Measurements from ENCODE around the gene SMIM17.
A peak's percentile ranks its signal among the peaks of the same experiment; 100 is the strongest.
"Not testable (repeated sequence)": the region's sequence is repeated elsewhere in the genome, so short reads cannot be mapped to it uniquely, and the experiment has no call there.

Gene SMIM17

GRCh38 chr19:56661248-56661647 is 18.3 kb downstream of the SMIM17 start:
- no peak for DNase-seq

DNA sequence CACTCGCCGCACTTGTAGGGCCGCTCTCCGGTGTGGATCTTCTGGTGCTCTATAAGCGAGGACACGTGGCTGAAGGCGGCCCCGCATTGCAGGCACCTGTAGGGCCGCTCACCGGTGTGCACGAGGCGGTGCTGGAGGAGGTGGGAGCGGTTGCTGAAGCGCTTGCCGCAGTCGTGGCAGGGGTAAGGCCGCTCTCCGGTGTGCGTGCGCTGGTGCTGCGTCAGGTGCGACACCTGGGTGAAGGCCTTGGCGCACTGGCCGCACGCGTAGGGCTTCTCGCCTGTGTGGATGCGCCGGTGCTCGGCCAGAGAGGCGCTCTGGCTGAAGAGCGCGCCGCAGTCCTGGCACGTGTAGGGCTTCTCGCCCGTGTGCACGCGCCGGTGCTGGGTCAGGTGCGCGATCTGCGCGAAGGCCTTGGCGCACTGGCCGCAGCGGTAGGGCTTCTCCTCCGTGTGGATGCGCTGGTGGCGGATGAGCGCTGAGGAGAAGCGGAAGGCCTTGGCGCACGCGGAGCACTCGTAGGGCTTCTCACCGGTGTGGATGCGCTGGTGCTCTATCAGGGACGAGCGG is 21.1 kb downstream of the SMIM17 start:
- no peak for DNase-seq

GRCh38 chr19:56664511-56664910 is 21.6 kb downstream of the SMIM17 start:
- no peak for DNase-seq

- no peak for DNase-seq
These were observed 24.4 kb downstream of the SMIM17 start for GRCh38 chr19:56667311-56667870.

DNA sequence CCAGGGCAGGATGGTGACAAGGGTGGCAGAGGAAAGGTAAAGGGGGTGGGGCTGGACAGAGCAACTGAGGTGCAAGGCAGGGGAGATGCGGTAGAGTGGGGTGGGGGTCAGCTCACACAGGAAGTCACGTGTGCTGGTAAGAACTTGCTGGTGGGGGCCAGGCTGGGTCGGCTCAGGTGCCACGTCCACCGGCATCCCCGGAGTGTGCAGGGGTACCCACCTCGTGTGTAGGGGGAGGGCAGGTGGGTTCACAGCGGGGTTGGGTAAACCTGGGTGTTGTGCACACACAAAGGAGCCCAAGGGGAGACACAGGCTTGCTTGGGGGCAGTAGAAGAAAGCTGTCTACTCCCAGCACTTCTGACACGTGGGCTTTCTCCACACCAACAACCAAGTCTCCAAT is 25.7 kb downstream of the SMIM17 start:
- no peak for DNase-seq

DNA sequence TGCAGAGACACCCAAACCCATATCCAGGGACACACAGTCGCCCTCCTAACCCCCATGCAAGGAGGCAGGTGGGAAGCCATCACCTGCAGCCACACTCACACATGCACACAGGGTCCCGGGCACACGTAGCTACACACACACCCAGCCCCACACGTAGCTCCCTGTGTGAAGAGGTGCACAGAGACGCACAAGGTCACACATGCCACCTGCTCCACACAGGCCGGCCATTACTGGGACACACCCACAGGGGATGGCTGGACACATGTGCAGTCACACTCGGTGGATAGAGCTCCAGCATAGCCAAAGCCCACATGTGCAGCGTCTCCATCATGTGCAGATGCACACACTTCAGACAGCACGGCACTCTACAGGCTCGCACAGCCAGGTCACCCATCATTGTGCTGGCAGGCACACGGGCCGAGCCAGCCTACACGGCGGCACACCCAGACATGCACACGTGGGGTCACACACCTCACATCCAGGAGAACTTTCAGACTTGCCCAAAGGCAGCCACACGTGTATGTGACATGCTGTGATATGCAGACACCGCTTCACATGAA is 27.5 kb downstream of the SMIM17 start:
- no peak for DNase-seq

- no peak for DNase-seq
These were observed 28.1 kb downstream of the SMIM17 start for GRCh38 chr19:56670961-56671612.

DNA sequence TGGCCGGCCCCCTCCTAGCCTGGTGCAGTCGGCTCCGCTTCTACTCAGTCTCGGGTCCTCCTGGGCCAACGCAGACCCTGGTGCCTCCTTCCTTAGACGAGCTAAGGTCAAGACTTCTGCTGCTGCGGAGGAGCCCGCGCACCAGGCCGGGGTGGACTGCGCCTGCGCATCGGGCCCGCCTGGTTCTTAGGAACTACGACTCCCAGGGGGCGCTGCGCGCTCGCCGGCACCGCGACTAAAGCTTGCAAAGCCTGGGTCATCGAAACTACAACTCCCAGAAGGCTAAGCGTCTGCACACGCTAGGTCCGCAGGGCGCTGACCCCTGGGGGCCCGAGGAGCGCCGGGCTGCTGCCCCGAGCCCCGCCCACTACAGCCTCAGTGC is 28.6 kb downstream of the SMIM17 start, which contains the start of gene ZNF835:
TSS of gene ZNF835 (minus strand) at position 145 of the 382 bp plus-strand sequence. CDS start 6,559 bp downstream, outside the sequence.
- peak; percentile 80 for DNase-seq

GRCh38 chr19:56672610-56673009 is 29.7 kb downstream of the SMIM17 start:
- DNase-seq: not testable (repeated sequence)

DNA sequence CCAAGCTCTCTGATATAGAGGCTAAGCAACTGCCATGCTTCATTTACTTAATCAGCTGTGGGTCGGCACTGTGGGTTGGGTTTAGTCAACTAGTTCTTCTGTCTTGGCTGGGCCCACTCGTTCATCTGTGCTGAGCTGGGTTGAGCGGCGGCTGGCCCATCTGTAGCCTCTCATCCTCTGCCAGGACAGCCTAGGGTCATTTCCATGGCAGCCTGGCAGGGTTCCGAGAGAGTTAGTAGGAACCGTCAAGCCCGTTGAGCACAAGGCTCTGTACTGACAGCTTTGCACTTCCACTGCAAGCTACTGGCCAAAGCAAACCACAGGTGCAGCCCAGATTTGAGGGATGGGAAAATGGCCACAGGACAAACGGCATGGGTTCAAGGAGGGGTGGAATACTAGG is 35.2 kb downstream of the SMIM17 start:
- DNase-seq: no peak

- no peak for DNase-seq
These were observed 38.7 kb downstream of the SMIM17 start for GRCh38 chr19:56681702-56682101.

- no peak for DNase-seq
These were observed 40.2 kb downstream of the SMIM17 start for GRCh38 chr19:56683116-56683515.

DNA sequence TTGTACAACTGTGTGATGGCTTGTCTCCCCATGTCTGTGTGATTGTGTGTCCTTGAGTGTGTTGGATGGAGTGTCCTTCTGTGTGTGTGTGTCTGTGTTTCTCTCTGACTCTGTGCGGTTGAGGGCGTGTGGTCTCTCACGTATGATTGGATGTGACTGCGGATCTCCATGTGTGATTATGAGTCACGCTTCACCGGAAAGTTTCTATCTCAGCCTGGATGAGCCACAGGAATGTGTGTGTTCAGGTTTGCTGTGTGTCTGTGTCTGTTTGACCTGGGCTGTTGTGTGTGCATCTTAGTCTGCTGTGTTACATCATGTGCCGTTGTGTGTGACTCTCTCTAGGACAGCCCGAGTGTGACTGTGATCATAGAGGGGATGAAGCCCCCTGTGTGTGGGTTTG is 44.1 kb downstream of the SMIM17 start:
- DNase-seq: no peak

DNA sequence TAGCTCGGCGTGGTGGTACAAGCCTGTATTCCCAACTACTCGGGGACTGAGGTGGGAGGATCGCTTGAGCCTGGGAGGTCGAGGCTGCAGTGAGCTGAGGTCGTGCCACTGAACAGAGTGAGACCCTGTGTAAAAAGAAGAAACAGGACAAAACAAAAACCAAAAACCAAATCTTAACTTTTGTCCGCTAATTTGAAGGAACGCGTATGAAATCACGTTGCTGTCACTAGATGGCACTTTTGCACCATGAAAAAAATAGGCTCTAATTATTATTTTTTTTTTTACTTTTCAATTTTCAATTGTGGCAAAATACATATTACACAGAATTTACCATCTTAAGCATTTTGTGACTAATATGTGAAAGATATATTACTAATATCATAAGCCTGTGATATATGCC is 46.2 kb downstream of the SMIM17 start:
- no peak for DNase-seq

DNA sequence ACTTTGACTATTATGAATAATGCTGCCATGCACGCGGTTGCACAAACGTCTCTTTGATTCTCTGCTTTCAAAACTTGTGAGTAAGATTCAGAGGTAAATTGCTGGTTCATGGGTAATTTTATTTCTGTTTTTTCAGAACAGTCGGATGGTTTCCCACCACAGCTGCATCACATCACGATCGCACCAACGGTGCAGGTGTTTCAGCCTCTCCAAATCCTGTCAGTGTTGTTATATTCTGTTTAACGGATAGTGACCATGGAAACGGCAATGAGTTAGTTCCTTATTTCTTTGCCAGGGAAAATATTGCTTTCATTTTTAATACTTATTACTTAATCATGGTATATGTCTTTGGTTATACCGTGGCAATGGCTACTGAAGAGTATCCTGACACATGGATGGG is 47.7 kb downstream of the SMIM17 start:
- no peak for DNase-seq

GRCh38 chr19:56692206-56692895 is 49.4 kb downstream of the SMIM17 start:
- DNase-seq: no peak

DNA sequence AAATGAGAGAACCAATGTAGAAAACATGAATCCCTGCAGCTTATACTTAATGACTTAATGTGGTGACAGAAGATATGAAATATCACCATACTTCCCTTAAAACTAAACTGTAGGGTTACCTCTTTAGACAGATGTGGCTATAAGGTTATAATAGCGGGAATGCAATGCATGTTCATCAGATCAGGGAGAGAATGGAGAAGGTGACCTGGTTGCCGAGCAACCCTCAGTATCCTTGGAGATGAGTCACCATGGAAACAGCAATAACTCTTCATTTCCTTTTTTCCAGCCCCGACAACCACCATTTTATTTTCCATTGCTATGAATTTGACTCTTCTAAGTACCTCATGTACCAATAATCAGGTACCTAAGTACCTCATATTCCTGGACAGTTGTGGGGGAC is 56.6 kb downstream of the SMIM17 start:
- DNase-seq: no peak

DNA sequence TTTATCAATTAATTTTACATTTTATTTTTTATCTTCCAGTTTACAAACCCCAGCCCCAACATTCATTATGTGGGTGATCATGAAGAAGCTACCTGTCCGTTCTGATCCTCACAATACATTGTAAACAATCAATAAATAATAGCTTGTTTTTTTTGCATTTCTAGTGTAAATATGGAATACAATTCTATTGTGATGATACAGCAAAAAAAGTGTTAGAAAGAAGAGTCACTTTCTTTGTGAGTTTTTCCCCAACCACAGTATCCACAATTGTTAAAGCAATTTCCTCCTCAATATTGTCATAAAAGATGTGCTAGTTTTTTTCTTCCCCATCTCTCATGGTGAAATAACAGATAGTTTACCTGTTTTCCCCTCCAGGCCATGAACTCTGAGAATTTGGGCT is 58.9 kb downstream of the SMIM17 start:
- DNase-seq: no peak

DNA sequence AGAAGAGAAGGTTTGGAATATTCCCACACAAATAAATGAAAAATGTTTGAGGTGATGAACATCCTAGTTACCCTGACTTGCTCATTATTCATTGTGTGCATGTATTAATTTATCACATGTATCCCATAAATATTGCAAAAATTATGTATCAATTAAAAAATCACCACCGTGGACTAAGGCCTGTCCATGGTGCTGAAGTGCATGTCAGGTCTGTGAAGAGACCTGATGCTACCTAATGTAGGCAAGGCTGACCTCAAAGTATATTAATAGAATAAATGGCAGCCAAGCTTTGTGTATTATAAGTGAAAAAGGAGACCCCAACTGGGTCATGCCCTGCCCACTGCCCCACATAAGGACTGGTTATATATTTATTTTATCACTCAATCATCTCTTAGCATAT is 63.0 kb downstream of the SMIM17 start:
- DNase-seq: no peak

Measured in activated T-cell treated with anti-CD3 and anti-CD28 coated beads, Interleukin-2, amount 50 U/mL, for 1 hour (primary cell).